PC-3 (cell line): ENCODE results near the gene ITGAL. TPM values are rescaled to one million over a fixed set of nuclear protein-coding genes. Genes with fewer than 3 reads are reported as not detected.
A peak's percentile ranks its signal among the peaks of the same experiment; 100 is the strongest.

Source experiments
- ATAC-seq: fragments of 200-7000 bp; cut with Tn5 transposase; 2 replicates; pipeline ENCODE4 v1.9.1; 2020; ENCODE audit warnings: mild to moderate bottlenecking, moderate library complexity
- BruUV-seq: library from RNA; stranded (reverse); fragments of 400-500 nt; replicated peaks from 2 replicates; lab custom pipeline; 2021; lab: Mats Ljungman, UMichigan
- CTCF ChIA-PET: fragments of 300-600 bp; sonication (Branson Sonifier 250); formaldehyde crosslinking; loops from one replicate; lab custom pipeline; 2022; ENCODE audit warnings: antibody characterized with exemption; lab: Charles Lee
- POLR2A ChIA-PET: fragments of 300-600 bp; sonication (Branson Sonifier 250); formaldehyde crosslinking; loops from one replicate; lab custom pipeline; 2022; ENCODE audit warnings: antibody characterized with exemption; ENCODE audit not compliant: unreplicated experiment; lab: Charles Lee
- DNase-seq: peaks from one replicate; pipeline ENCODE4 v3.0.0-alpha.2; 2015
- H2AFZ ChIP-seq: fragments of 300-600 bp; sonication (generic); 2 replicates; pipeline ENCODE4 v1.6.0; 2016; ENCODE audit warnings: antibody characterized with exemption, low read length
- H3F3A ChIP-seq: fragments of 300-600 bp; sonication (generic); one replicate; pipeline ENCODE4 v1.6.0; 2017; ENCODE audit warnings: antibody characterized with exemption, low read length, control low read depth, mild to moderate bottlenecking; ENCODE audit not compliant: unreplicated experiment
- H3K27ac ChIP-seq: fragments of 300-600 bp; sonication (generic); 2 replicates; pipeline ENCODE4 v1.5.1; 2016; ENCODE audit warnings: mild to moderate bottlenecking, low read length
- H3K27me3 ChIP-seq: fragments of 300-600 bp; sonication (generic); 2 replicates; pipeline ENCODE4 v1.6.1; 2016; ENCODE audit warnings: low read length, mixed read lengths
- H3K36me3 ChIP-seq: fragments of 300-600 bp; sonication (generic); 2 replicates; pipeline ENCODE4 v1.6.1; 2016; ENCODE audit warnings: low read depth, mixed run types, low read length, mixed read lengths
- H3K4me1 ChIP-seq: fragments of 300-600 bp; sonication (generic); 2 replicates; pipeline ENCODE4 v1.5.1; 2016; ENCODE audit warnings: low read length; ENCODE audit not compliant: insufficient read depth
- H3K4me2 ChIP-seq: fragments of 300-600 bp; sonication (generic); 2 replicates; pipeline ENCODE4 v1.6.0; 2016; ENCODE audit warnings: low read length
- H3K4me3 ChIP-seq: fragments of 300-600 bp; sonication (generic); 2 replicates; pipeline ENCODE4 v1.5.1; 2016; ENCODE audit warnings: mild to moderate bottlenecking, low read length, mixed read lengths
- H3K79me2 ChIP-seq: fragments of 300-600 bp; sonication (generic); 2 replicates; pipeline ENCODE4 v1.6.1; 2017; ENCODE audit warnings: low read length, mixed read lengths
- H3K9ac ChIP-seq: fragments of 300-600 bp; sonication (generic); 2 replicates; pipeline ENCODE4 v1.6.0; 2016; ENCODE audit warnings: mild to moderate bottlenecking, low read length
- H3K9me2 ChIP-seq: fragments of 300-600 bp; sonication (generic); replicated peaks from 2 replicates; pipeline ENCODE4 v1.6.1; 2016; ENCODE audit warnings: mixed run types, low read length, mixed read lengths
- H3K9me3 ChIP-seq: fragments of 300-600 bp; sonication (generic); 2 replicates; pipeline ENCODE4 v1.6.1; 2016; ENCODE audit warnings: low read length, mixed read lengths
- H4K20me1 ChIP-seq: fragments of 300-600 bp; sonication (generic); 2 replicates; pipeline ENCODE4 v1.6.1; 2016; ENCODE audit warnings: low read length, mixed read lengths
- CTCF ChIP-seq: fragments of 300-600 bp; sonication (generic); conservative IDR thresholded peaks from 2 replicates; pipeline ENCODE4 v1.5.1; 2017; ENCODE audit warnings: antibody characterized with exemption, low read depth, mild to moderate bottlenecking, low read length
- EZH2 ChIP-seq: fragments of 300-600 bp; sonication (generic); IDR thresholded peaks from one replicate; pipeline ENCODE4 v1.6.1; 2017; ENCODE audit warnings: antibody characterized with exemption, mild to moderate bottlenecking, low read length; ENCODE audit not compliant: unreplicated experiment
- intact Hi-C: fragments of 100-400 bp; cut with micrococcal nuclease; formaldehyde crosslinking; loops from 2 replicates; pipeline ENCODE4 v1.9.0; 2023
- total RNA-seq: library from RNA; depleted of rRNA; stranded (reverse); fragments of >200 nt; gene quantifications from 2 replicates; pipeline ENCODE4 v1.2.3, GENCODE V29; 2014

Gene ITGAL
- total RNA-seq, 1 experiment from 2014 or later: not detected

DNA sequence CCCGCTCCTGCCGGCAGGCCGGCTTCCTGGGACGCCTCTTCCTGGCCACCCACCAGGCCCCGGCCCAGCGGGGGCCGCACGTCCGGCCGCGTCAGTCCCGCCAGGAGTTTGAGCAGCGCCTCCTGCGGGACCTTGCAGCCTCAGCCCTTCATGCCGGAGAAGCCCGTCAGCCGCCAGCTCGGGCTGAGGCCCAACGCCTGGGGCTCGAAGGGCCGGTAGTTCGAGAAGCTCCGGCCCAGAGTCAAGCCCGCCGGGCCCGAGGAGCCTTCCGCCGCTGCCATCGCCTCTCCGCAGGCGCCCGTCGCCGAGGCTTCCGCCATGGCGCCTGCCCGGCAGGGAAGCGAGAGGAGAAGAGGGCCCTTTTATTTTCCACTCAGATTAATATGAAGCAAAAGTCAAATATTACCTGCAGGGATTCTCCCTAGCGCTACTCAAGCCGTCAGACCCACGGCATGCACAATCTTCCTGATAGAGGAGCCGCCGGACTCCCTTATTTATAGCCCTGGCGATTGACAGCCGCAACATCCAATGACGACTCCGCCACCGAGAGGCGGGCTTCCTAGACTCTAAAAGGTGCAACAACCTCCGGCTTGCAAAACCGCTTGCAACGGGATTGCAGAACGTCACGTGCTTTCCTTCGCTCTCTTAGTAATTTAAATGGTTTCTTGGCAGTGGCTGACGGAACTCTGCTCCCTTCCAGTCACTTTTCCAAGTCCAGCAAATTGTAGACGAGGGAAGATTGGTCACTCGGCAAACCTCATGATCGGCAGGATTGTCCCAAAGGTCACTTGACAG is 26.9 kb upstream of the ITGAL start, which contains the start of gene SEPHS2:
Gene SEPHS2 (minus strand): TSS at position 467 of the 795 bp plus-strand sequence. CDS start 147 bp downstream, at position 320.
- Histone ChIP-seq H3K9me3 (no peaks in the 10 kb centered on the region), H3K4me1 (peaks cover 19% of the 10 kb centered on the region), H3K36me3 (no peaks in the 10 kb centered on the region), H3K9ac (peak within 1 kb of the TSS; percentile 94), H3K27ac (peak within 1 kb of the TSS; percentile 50), H3K4me2 (peak within 1 kb of the TSS; percentile 98), H3F3A (no peaks in the 10 kb centered on the region), H3K9me2 (no peaks in the 10 kb centered on the region), H3K79me2 (peaks cover 24% of the 10 kb centered on the region), H3K27me3 (no peaks in the 10 kb centered on the region), H2AFZ (peak within 1 kb of the TSS; percentile 96), H3K4me3 (peak within 1 kb of the TSS; percentile 96), H4K20me1 (no peaks in the 10 kb centered on the region)
- ChIA-PET POLR2A (interaction anchor here (0.5 kb wide), 1 partner anchor 70 kb away, joined by 8 read pairs; no protein-coding TSS in a partner anchor), CTCF (interaction anchor here (0.6 kb wide), 1 partner anchor 405 kb away, joined by 6 read pairs; no protein-coding TSS in a partner anchor)
- intact Hi-C loops: loop anchor here (10.0 kb wide), 1 partner anchor 79 kb away; the partner anchor contains the start of gene ZNF768
- DNase-seq (peak; percentile 95), ATAC-seq (peak; percentile 92)
- BruUV-seq: no TSS peak
- TF ChIP-seq CTCF (peak; percentile 52), EZH2 (no peak)

DNA sequence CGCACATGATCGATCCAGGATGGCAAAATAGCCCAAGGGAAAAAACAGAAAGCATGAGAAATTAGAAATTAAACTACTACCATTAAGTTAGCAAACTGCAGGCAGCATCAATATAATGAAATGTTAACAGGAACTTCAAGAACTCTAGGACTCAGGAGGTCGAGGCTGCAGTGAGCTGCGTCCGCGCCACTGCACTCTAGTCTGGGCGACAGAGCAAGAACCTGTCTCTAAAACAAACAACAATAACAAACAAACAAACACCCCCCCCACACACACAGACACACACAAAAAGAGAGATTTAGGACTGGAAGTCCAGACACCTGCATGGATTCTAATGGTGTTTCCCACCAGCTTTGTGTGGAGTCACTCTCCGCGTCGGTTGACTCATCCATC is 26.3 kb upstream of the ITGAL start:
- POLR2A ChIA-PET: no interaction called here
- CTCF ChIA-PET: no interaction called here
- TF ChIP-seq CTCF: no peak
- peak overlapping the region; percentile 98 for H3K4me2 ChIP-seq
- peaks cover 24% of the 10 kb centered on the region for H3K79me2 ChIP-seq
- H4K20me1 ChIP-seq: no peaks in the 10 kb centered on the region
- ATAC-seq: no peak
- H2AFZ ChIP-seq: peak overlapping the region; percentile 96
- intact Hi-C loops: loop anchor here (10.0 kb wide), 1 partner anchor 79 kb away; the partner anchor contains the start of gene ZNF768
- no peak for DNase-seq
- peaks cover 19% of the 10 kb centered on the region for H3K4me1 ChIP-seq
- BruUV-seq: TSS peak; percentile 89
- no peak overlapping the region for H3K27ac ChIP-seq
- no peaks in the 10 kb centered on the region for H3F3A ChIP-seq
- no peaks in the 10 kb centered on the region for H3K27me3 ChIP-seq
- no peaks in the 10 kb centered on the region for H3K9me2 ChIP-seq
- peak overlapping the region; percentile 94; the same call in 1 of the 2 replicates for H3K9ac ChIP-seq
- H3K36me3 ChIP-seq: no peaks in the 10 kb centered on the region
- H3K9me3 ChIP-seq: no peaks in the 10 kb centered on the region
- H3K4me3 ChIP-seq: peak overlapping the region; percentile 96
